Measurements from ENCODE around the gene KIF6.
"Not testable (repeated sequence)": the region's sequence is repeated elsewhere in the genome, so short reads cannot be mapped to it uniquely, and the experiment has no call there.

KIF6 gene

DNA sequence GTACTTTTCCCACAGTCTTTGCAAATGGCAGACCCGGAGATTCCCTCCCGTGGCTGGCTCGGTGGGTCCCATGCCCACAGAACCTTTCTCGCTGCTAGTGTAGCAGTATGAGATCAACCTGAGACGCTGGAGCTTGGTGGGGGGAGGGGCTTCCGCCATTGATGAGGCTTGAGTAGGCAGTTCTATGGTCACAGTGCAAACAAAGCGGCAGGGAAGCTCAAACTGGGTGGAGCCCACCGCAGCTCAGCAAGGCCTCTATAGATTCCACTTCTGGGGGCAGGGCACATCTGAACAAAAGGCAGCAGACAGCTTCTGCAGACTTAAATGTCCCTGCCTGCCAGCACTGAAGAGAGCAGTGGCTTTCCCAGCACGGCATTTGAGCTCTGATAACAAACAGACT is 216.7 kb downstream of the KIF6 start:
- DNase-seq (no peak), ATAC-seq (ENCODE audit: insufficient read depth, low read depth) (no peak)
- Histone ChIP-seq H3K9me3 (ENCODE audit: insufficient read depth, low read length, severe bottlenecking) (no peaks in the 10 kb centered on the region), H2AFZ (ENCODE audit: low read depth, low read length) (no peak overlapping the region), H3K27ac (ENCODE audit: low read length) (no peak overlapping the region), H3K27me3 (ENCODE audit: insufficient read depth, low read length, poor library complexity) (no peaks in the 10 kb centered on the region), H3K9ac (ENCODE audit: low read depth, low read length) (no peak overlapping the region), H3K36me3 (ENCODE audit: insufficient read depth, low read length) (no peaks in the 10 kb centered on the region), H3K79me2 (ENCODE audit: insufficient read depth, low read length) (no peaks in the 10 kb centered on the region), H3K4me2 (ENCODE audit: insufficient read depth, low read length) (no peak overlapping the region), H4K20me1 (ENCODE audit: insufficient read depth, low read length) (no peaks in the 10 kb centered on the region), H3K4me1 (ENCODE audit: insufficient read depth, low read length) (no peaks in the 10 kb centered on the region), H3K4me3 (ENCODE audit: low read depth in 1 of 2, low read length in 2 of 2) (no peak overlapping the region)
- TF ChIP-seq, protein P1, sequence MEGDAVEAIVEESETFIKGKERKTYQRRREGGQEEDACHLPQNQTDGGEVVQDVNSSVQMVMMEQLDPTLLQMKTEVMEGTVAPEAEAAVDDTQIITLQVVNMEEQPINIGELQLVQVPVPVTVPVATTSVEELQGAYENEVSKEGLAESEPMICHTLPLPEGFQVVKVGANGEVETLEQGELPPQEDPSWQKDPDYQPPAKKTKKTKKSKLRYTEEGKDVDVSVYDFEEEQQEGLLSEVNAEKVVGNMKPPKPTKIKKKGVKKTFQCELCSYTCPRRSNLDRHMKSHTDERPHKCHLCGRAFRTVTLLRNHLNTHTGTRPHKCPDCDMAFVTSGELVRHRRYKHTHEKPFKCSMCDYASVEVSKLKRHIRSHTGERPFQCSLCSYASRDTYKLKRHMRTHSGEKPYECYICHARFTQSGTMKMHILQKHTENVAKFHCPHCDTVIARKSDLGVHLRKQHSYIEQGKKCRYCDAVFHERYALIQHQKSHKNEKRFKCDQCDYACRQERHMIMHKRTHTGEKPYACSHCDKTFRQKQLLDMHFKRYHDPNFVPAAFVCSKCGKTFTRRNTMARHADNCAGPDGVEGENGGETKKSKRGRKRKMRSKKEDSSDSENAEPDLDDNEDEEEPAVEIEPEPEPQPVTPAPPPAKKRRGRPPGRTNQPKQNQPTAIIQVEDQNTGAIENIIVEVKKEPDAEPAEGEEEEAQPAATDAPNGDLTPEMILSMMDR (IDR thresholded peaks at IDR 0.05; ENCODE audit: borderline replicate concordance, extremely low read depth, low read length, poor library complexity, severe bottlenecking): no peak
- no peak for TF ChIP-seq EZH2 (IDR thresholded peaks at IDR 0.05; ENCODE audit: borderline replicate concordance, low read depth, low read length, severe bottlenecking)

DNA sequence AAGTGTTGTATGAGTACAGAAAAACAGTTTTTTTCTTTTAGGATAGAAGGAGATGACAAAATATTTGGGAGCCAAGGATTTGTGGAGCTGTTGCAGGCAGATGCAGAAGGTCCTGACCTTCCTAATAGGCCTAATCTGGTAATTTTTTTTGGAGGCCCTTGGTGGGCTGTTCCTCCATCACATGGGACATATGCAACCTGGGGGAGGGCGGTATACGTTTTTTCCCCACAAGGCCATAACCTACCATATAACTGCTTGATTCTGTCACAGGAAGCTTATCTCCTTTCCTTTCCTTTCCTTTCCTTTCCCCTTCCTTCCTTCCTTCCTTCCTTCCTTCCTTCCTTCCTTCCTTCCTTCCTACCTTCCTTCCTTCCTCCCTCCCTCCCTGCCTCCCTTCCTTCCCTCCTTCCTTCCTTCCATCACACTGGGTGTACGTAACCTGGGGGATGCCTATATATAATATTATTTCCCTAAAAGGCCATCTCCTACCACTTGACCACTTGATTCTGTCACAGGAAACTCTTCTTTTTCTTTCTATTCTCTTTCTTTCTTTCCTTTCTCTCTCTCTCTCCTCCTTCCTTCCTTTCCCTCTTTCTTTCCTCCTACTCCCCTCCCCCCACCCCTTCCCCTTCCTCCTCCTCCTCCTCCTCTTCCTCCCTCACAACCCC is 217.7 kb downstream of the KIF6 start:
- TF ChIP-seq, protein P1 (IDR thresholded peaks at IDR 0.05; ENCODE audit: borderline replicate concordance, extremely low read depth, low read length, poor library complexity, severe bottlenecking): no peak
- TF ChIP-seq EZH2 (IDR thresholded peaks at IDR 0.05; ENCODE audit: borderline replicate concordance, low read depth, low read length, severe bottlenecking): no peak
- no peak overlapping the region for H3K4me3 ChIP-seq (ENCODE audit: low read depth in 1 of 2, low read length in 2 of 2)
- H3K9ac ChIP-seq (ENCODE audit: low read depth, low read length): no peak overlapping the region
- no peaks in the 10 kb centered on the region for H3K36me3 ChIP-seq (ENCODE audit: insufficient read depth, low read length)
- H3K79me2 ChIP-seq (ENCODE audit: insufficient read depth, low read length): no peaks in the 10 kb centered on the region
- no peak overlapping the region for H3K27ac ChIP-seq (ENCODE audit: low read length)
- peaks cover 4% of the 10 kb centered on the region for H3K9me3 ChIP-seq (ENCODE audit: insufficient read depth, low read length, severe bottlenecking)
- no peak overlapping the region for H2AFZ ChIP-seq (ENCODE audit: low read depth, low read length)
- DNase-seq (no peak), ATAC-seq (ENCODE audit: insufficient read depth, low read depth) (no peak)
- H3K4me2 ChIP-seq (ENCODE audit: insufficient read depth, low read length): no peak overlapping the region
- no peaks in the 10 kb centered on the region for H3K4me1 ChIP-seq (ENCODE audit: insufficient read depth, low read length)
- no peaks in the 10 kb centered on the region for H4K20me1 ChIP-seq (ENCODE audit: insufficient read depth, low read length)
- no peaks in the 10 kb centered on the region for H3K27me3 ChIP-seq (ENCODE audit: insufficient read depth, low read length, poor library complexity)

DNA sequence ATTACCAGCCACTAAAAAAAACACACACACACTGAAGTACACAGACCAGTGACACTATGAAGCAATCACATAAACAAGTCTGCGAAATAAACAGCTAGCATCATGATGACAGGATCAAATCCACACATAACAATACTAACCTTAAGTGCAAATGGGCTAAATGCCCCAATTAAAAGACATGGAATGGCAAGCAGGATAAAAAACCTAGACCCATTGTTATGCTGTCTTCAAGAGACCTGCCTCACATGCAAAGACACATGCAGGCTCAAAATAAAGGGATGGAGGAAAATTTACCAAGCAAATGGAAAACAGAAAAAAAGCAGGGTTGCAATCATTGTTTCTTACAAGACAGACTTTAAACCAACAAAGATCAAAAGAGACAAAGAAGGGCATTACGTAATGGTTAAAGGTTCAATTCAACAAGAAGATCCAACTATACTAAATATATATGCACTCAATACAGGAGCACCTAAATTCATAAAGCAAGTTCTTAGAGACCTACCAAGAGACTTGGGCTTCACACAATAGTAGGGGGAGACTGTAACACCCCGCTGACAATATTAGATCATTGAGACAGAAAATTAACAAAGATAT is 222.7 kb downstream of the KIF6 start:
- DNase-seq; H3K27ac ChIP-seq (ENCODE audit: low read length); H3K9me3 ChIP-seq (ENCODE audit: insufficient read depth, low read length, severe bottlenecking); H3K4me3 ChIP-seq (ENCODE audit: low read depth in 1 of 2, low read length in 2 of 2); H3K4me2 ChIP-seq (ENCODE audit: insufficient read depth, low read length); H3K27me3 ChIP-seq (ENCODE audit: insufficient read depth, low read length, poor library complexity); H4K20me1 ChIP-seq (ENCODE audit: insufficient read depth, low read length); H2AFZ ChIP-seq (ENCODE audit: low read depth, low read length); H3K36me3 ChIP-seq (ENCODE audit: insufficient read depth, low read length); ATAC-seq (ENCODE audit: insufficient read depth, low read depth); H3K79me2 ChIP-seq (ENCODE audit: insufficient read depth, low read length); H3K4me1 ChIP-seq (ENCODE audit: insufficient read depth, low read length); H3K9ac ChIP-seq (ENCODE audit: low read depth, low read length): not testable (repeated sequence)

DNA sequence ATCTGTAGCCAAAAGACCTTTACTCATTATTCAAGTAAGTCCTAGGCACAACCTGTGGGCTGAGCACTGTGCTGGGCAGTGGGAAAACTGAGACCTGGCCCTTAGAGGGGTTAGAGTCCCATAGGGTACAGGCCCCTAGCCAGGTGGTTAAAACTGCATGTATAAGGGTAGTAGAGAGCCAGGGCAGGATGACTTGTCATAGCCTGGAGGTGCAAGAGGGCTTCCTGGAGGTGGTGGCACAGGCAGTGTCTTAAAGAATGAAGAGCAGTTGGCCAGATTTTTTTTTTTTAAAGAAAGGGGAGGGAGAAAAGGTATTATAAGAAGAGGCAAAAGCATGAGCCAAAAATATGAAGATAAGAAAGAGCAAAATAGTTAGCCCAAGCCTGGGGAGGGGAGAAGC is 226.2 kb downstream of the KIF6 start:
- no peak overlapping the region for H3K9ac ChIP-seq (ENCODE audit: low read depth, low read length)
- no peaks in the 10 kb centered on the region for H3K79me2 ChIP-seq (ENCODE audit: insufficient read depth, low read length)
- H3K27ac ChIP-seq (ENCODE audit: low read length): no peak overlapping the region
- no peak overlapping the region for H2AFZ ChIP-seq (ENCODE audit: low read depth, low read length)
- H3K4me1 ChIP-seq (ENCODE audit: insufficient read depth, low read length): no peaks in the 10 kb centered on the region
- peaks cover 6% of the 10 kb centered on the region for H3K9me3 ChIP-seq (ENCODE audit: insufficient read depth, low read length, severe bottlenecking)
- H3K27me3 ChIP-seq (ENCODE audit: insufficient read depth, low read length, poor library complexity): no peaks in the 10 kb centered on the region
- H3K4me2 ChIP-seq (ENCODE audit: insufficient read depth, low read length): no peak overlapping the region
- DNase-seq: no peak
- no peak for ATAC-seq (ENCODE audit: insufficient read depth, low read depth)
- no peak for TF ChIP-seq EZH2 (IDR thresholded peaks at IDR 0.05; ENCODE audit: borderline replicate concordance, low read depth, low read length, severe bottlenecking)
- TF ChIP-seq, protein P1 (IDR thresholded peaks at IDR 0.05; ENCODE audit: borderline replicate concordance, extremely low read depth, low read length, poor library complexity, severe bottlenecking): no peak
- no peaks in the 10 kb centered on the region for H4K20me1 ChIP-seq (ENCODE audit: insufficient read depth, low read length)
- H3K36me3 ChIP-seq (ENCODE audit: insufficient read depth, low read length): no peaks in the 10 kb centered on the region
- H3K4me3 ChIP-seq (ENCODE audit: low read depth in 1 of 2, low read length in 2 of 2): no peak overlapping the region
